Dendritic cell treated with granulocyte-macrophage colony-stimulating factor and Interleukin-4, amounts not matched to agents 40 ng/mL and 50 ng/mL, for 4 days (primary cell): ENCODE data around the gene BRIX1.
A peak's percentile ranks its signal among the peaks of the same experiment; 100 is the strongest.

Experiments used
- H3K27ac Mint-ChIP-seq: one replicate; pipeline ENCODE4 v1.8.0; 2022; ENCODE audit warnings: mild to moderate bottlenecking, mixed read lengths
- H3K27me3 Mint-ChIP-seq: one replicate; pipeline ENCODE4 v1.8.0; 2022; ENCODE audit warnings: mild to moderate bottlenecking, mixed read lengths
- H3K36me3 Mint-ChIP-seq: one replicate; pipeline ENCODE4 v1.8.0; 2022; ENCODE audit warnings: low read depth, mixed read lengths
- H3K4me1 Mint-ChIP-seq: one replicate; pipeline ENCODE4 v1.8.0; 2022; ENCODE audit warnings: low read depth, mixed read lengths
- H3K4me3 Mint-ChIP-seq: one replicate; pipeline ENCODE4 v1.8.0; 2022; ENCODE audit warnings: mild to moderate bottlenecking, moderate library complexity, mixed read lengths
- H3K9me3 Mint-ChIP-seq: one replicate; pipeline ENCODE4 v1.8.0; 2022; ENCODE audit warnings: mixed read lengths
- intact Hi-C: fragments of 100-400 bp; cut with micrococcal nuclease; formaldehyde crosslinking; loops from one replicate; pipeline ENCODE4 v1.15.0; 2022

Gene BRIX1

GRCh38 chr5:34923694-34924461, 8.4 kb downstream of the BRIX1 start:
- Mint-ChIP-seq H3K4me1 (peaks cover 17% of the 10 kb centered on the region), H3K36me3 (peaks cover 66% of the 10 kb centered on the region), H3K4me3 (no peak overlapping the region), H3K27ac (no peak overlapping the region), H3K9me3 (no peaks in the 10 kb centered on the region), H3K27me3 (no peaks in the 10 kb centered on the region)
- intact Hi-C loops, result loop anchor here (10.0 kb wide), 1 partner anchor 1231 kb away; the partner anchor contains the start of genes LMBRD2 and SKP2

- Mint-ChIP-seq H3K36me3 (peaks cover 63% of the 10 kb centered on the region), H3K4me3 (no peak overlapping the region), H3K4me1 (peaks cover 17% of the 10 kb centered on the region), H3K9me3 (no peaks in the 10 kb centered on the region), H3K27ac (no peak overlapping the region), H3K27me3 (no peaks in the 10 kb centered on the region)
- intact Hi-C loops, result loop anchor here (10.0 kb wide), 1 partner anchor 1230 kb away; the partner anchor contains the start of genes LMBRD2 and SKP2
These were observed 8.9 kb downstream of the BRIX1 start for GRCh38 chr5:34924462-34924765.

- no peaks in the 10 kb centered on the region for H3K9me3 Mint-ChIP-seq
- H3K27ac Mint-ChIP-seq, result no peak overlapping the region
- H3K4me3 Mint-ChIP-seq, result no peak overlapping the region
- H3K4me1 Mint-ChIP-seq, result peaks cover 26% of the 10 kb centered on the region
- H3K36me3 Mint-ChIP-seq, result peaks cover 59% of the 10 kb centered on the region
- intact Hi-C loops, result loop anchor here (10.0 kb wide), 1 partner anchor 1228 kb away; the partner anchor contains the start of genes LMBRD2 and SKP2
- no peaks in the 10 kb centered on the region for H3K27me3 Mint-ChIP-seq
These were observed 10.9 kb downstream of the BRIX1 start for GRCh38 chr5:34926318-34926888.

GRCh38 chr5:34927785-34928184, 12.3 kb downstream of the BRIX1 start:
- peaks cover 52% of the 10 kb centered on the region for H3K36me3 Mint-ChIP-seq
- no peak overlapping the region for H3K4me3 Mint-ChIP-seq
- H3K9me3 Mint-ChIP-seq, result no peaks in the 10 kb centered on the region
- intact Hi-C loops, result loop anchor here (10.0 kb wide), 1 partner anchor 1227 kb away; the partner anchor contains the start of genes LMBRD2 and SKP2
- H3K27me3 Mint-ChIP-seq, result no peaks in the 10 kb centered on the region
- peak overlapping the region; percentile 28 for H3K27ac Mint-ChIP-seq
- peaks cover 31% of the 10 kb centered on the region for H3K4me1 Mint-ChIP-seq

- H3K27ac Mint-ChIP-seq, result peak overlapping the region; percentile 28
- H3K4me1 Mint-ChIP-seq, result peaks cover 30% of the 10 kb centered on the region
- H3K9me3 Mint-ChIP-seq, result no peaks in the 10 kb centered on the region
- no peaks in the 10 kb centered on the region for H3K27me3 Mint-ChIP-seq
- peaks cover 49% of the 10 kb centered on the region for H3K36me3 Mint-ChIP-seq
- intact Hi-C loops, result loop anchor here (10.0 kb wide), 1 partner anchor 1227 kb away; the partner anchor contains the start of genes LMBRD2 and SKP2
- peak overlapping the region; percentile 27 for H3K4me3 Mint-ChIP-seq
These were observed 12.8 kb downstream of the BRIX1 start for GRCh38 chr5:34928267-34928666.

DNA sequence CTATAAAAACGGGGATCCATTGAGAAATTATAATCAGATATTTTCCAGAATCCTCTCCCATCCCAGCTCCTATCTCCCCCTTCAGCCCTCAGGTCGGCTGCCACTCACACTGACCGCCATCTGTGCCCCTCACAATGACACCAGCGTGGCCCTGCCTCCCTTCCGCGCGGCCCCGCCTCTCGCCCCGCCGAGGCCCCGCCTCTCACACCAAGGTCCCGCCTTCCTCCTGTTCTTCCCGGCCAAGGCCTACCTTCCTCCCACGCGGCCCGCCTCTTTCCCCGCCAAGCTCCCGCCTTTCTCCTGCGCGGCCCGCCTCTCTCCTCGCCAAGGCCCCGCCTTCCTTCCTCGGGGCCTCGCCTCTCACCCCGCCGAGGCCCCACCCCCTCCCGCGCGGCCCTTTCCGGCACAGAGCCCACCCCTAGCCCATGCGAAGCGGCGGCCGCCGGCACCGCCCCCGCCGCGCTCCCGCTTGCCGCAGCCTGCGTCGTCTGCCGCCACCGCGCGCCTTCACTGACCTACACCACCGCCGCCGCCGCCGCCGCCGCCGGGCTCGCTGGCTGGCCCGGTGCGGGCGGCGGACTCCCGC, 13.7 kb downstream of the BRIX1 start, which contains the start of gene DNAJC21:
Gene DNAJC21, plus strand, starts transcription at position 426 of the 586 bp plus-strand sequence. CDS start 261 bp downstream, outside the sequence.
- peak within 1 kb of the TSS; percentile 92 for H3K4me3 Mint-ChIP-seq
- no peaks in the 10 kb centered on the region for H3K27me3 Mint-ChIP-seq
- peaks cover 20% of the 10 kb centered on the region for H3K4me1 Mint-ChIP-seq
- peak within 1 kb of the TSS; percentile 95 for H3K27ac Mint-ChIP-seq
- intact Hi-C loops, result loop anchor here (1.0 to 10.0 kb wide), 2 partner anchors 14 to 1226 kb away; partner anchors contain the start of genes BRIX1, LMBRD2, RAD1 and SKP2
- peaks cover 49% of the 10 kb centered on the region for H3K36me3 Mint-ChIP-seq
- H3K9me3 Mint-ChIP-seq, result no peaks in the 10 kb centered on the region

GRCh38 chr5:34929720-34930461, 14.4 kb downstream of the BRIX1 start:
- H3K4me1 Mint-ChIP-seq, result peaks cover 20% of the 10 kb centered on the region
- intact Hi-C loops, result loop anchor here (1.0 to 10.0 kb wide), 4 partner anchors 15 to 1488 kb away; partner anchors contain the start of genes AMACR, BRIX1, LMBRD2 and RAD1
- peak overlapping the region; percentile 92 for H3K4me3 Mint-ChIP-seq
- peaks cover 42% of the 10 kb centered on the region for H3K36me3 Mint-ChIP-seq
- H3K27ac Mint-ChIP-seq, result peak overlapping the region; percentile 95
- H3K27me3 Mint-ChIP-seq, result no peaks in the 10 kb centered on the region
- no peaks in the 10 kb centered on the region for H3K9me3 Mint-ChIP-seq

GRCh38 chr5:34930462-34930844, 14.9 kb downstream of the BRIX1 start:
- no peaks in the 10 kb centered on the region for H3K9me3 Mint-ChIP-seq
- H3K27ac Mint-ChIP-seq, result peak overlapping the region; percentile 95
- H3K36me3 Mint-ChIP-seq, result peaks cover 36% of the 10 kb centered on the region
- intact Hi-C loops, result loop anchor here (5.0 kb wide), 2 partner anchors 923 to 1488 kb away; partner anchors contain the start of genes AMACR and TARS1
- H3K4me3 Mint-ChIP-seq, result peak overlapping the region; percentile 92
- H3K4me1 Mint-ChIP-seq, result peaks cover 20% of the 10 kb centered on the region
- no peaks in the 10 kb centered on the region for H3K27me3 Mint-ChIP-seq

- H3K27me3 Mint-ChIP-seq, result no peaks in the 10 kb centered on the region
- H3K36me3 Mint-ChIP-seq, result peaks cover 35% of the 10 kb centered on the region
- H3K9me3 Mint-ChIP-seq, result no peaks in the 10 kb centered on the region
- H3K4me3 Mint-ChIP-seq, result peak overlapping the region; percentile 92
- H3K4me1 Mint-ChIP-seq, result peaks cover 20% of the 10 kb centered on the region
- no peak overlapping the region for H3K27ac Mint-ChIP-seq
- intact Hi-C loops, result loop anchor here (5.0 kb wide), 2 partner anchors 924 to 1489 kb away; partner anchors contain the start of genes AMACR and TARS1
These were observed 15.4 kb downstream of the BRIX1 start for GRCh38 chr5:34930870-34931269.

DNA sequence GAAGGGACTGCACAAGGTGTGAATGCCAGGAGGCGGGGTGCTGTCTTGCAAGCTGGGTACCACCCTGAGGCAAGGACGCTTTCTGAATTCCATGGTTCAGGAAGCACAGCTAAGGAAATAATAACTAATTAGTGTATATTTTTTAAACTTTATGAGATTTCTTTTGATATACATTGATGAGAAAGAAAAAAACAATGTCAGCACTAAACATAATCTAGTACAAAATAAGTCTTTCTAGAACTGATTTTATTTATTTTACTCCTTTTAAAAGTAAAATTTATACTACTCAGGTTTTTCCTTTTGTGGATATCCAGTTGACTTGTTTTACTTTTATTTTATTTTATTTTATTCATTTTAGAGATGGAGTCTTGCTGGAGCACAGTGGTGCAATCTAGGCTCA, 17.4 kb downstream of the BRIX1 start:
- Mint-ChIP-seq H3K27me3 (no peaks in the 10 kb centered on the region), H3K4me1 (peaks cover 19% of the 10 kb centered on the region), H3K9me3 (no peaks in the 10 kb centered on the region), H3K36me3 (peaks cover 46% of the 10 kb centered on the region), H3K27ac (no peak overlapping the region), H3K4me3 (no peak overlapping the region)
- intact Hi-C loops, result loop anchor here (5.0 kb wide), 2 partner anchors 926 to 1491 kb away; partner anchors contain the start of genes AMACR and TARS1

DNA sequence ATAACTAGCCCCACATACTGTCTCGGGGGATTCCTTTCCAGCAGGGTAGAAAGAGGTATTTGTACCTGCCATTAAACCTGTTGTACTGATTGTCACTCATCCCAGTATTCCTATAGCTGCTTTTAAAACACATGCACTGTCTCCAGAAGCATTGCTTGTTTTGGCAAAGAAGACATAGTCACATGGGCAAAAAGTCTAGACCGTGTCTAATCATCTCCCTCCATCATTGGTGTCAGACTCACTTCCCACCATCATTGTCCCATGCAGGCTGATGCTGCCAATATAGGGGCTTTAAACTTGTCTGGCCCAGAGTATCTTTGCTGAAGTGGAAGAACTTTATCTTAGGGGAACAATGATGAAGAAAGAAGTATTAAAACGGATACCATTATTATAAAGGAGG, 26.4 kb downstream of the BRIX1 start:
- Mint-ChIP-seq H3K4me1 (no peaks in the 10 kb centered on the region), H3K36me3 (peaks cover 88% of the 10 kb centered on the region), H3K27ac (no peak overlapping the region), H3K4me3 (no peak overlapping the region), H3K9me3 (no peaks in the 10 kb centered on the region), H3K27me3 (no peaks in the 10 kb centered on the region)
- intact Hi-C loops, result no loop called here

DNA sequence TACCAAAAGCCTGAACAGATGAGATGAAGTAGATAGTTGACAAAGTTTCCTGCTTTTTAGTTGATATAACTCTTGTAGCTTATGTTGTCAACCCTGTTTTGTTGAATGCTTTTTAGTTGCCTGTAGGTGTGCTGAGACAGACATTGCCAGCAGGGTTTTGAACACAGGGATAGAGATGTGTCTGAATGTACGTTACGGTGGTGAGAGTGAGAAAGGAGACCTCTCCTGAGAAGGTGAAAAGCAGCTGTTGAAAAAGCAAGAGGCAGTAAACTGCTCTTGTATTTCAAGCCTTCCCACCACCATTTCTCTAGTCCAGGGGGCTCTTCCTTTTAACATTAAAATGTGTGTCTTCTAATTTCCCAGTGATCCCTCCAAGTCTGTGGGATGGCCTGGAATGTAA, 28.5 kb downstream of the BRIX1 start:
- Mint-ChIP-seq H3K27me3 (no peaks in the 10 kb centered on the region), H3K4me3 (no peak overlapping the region), H3K4me1 (no peaks in the 10 kb centered on the region), H3K36me3 (peaks cover 88% of the 10 kb centered on the region), H3K27ac (no peak overlapping the region), H3K9me3 (no peaks in the 10 kb centered on the region)
- intact Hi-C loops, result no loop called here

DNA sequence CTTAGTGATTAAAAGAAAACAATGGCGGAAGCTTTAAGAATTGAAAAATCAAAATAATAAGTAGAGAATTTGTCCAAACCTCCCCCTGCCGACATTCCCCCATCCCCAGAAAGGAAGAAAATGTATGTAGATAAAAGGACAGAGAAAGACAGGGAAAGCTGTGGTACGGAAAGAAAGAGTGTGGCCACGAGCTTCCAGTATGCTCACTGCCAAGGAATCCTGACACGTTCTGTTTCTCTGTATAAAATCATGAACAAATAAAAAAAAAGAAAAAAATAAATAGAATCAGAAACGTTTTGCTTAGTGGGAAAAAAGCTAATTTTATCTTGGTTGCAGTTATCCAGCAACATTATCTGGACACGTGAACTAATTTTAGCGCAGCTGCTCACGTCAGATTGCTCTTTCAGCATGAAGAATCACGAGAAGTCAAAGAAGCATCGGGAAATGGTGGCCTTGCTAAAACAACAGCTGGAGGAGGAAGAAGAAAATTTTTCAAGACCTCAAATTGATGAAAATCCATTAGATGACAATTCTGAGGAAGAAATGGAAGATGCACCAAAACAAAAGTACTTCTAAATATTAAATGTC, 29.0 kb downstream of the BRIX1 start:
- Mint-ChIP-seq H3K27ac (no peak overlapping the region), H3K36me3 (peaks cover 88% of the 10 kb centered on the region), H3K27me3 (no peaks in the 10 kb centered on the region), H3K9me3 (no peaks in the 10 kb centered on the region), H3K4me3 (no peak overlapping the region), H3K4me1 (no peaks in the 10 kb centered on the region)
- intact Hi-C loops, result no loop called here
